Measurements from ENCODE around the gene GPC6.

Gene GPC6

GRCh38 chr13:94325650-94326049 is 1099.0 kb downstream of the GPC6 start:
- no peak for DNase-seq (ENCODE audit: low read depth, low spot score)
- H3K4me3 ChIP-seq (ENCODE audit: low read depth, low read length): no peak overlapping the region
- in situ Hi-C loops (cut with HindIII; ENCODE audit: low sequenced_read_pairs): no loop called here
- no peak for TF ChIP-seq CTCF (IDR thresholded peaks at IDR 0.05; ENCODE audit: low read depth, low read length)

- DNase-seq (ENCODE audit: low read depth, low spot score): no peak
- no peak for TF ChIP-seq CTCF (IDR thresholded peaks at IDR 0.05; ENCODE audit: low read depth, low read length)
- in situ Hi-C loops (cut with HindIII; ENCODE audit: low sequenced_read_pairs): no loop called here
- no peak overlapping the region for H3K4me3 ChIP-seq (ENCODE audit: low read depth, low read length)
These were observed 1100.7 kb downstream of the GPC6 start for GRCh38 chr13:94327318-94327717.

- in situ Hi-C loops (cut with HindIII; ENCODE audit: low sequenced_read_pairs): no loop called here
- no peak overlapping the region for H3K4me3 ChIP-seq (ENCODE audit: low read depth, low read length)
- DNase-seq (ENCODE audit: low read depth, low spot score): no peak
- no peak for TF ChIP-seq CTCF (IDR thresholded peaks at IDR 0.05; ENCODE audit: low read depth, low read length)
These were observed 1101.9 kb downstream of the GPC6 start for GRCh38 chr13:94328381-94329041.

GRCh38 chr13:94329277-94329676 is 1102.7 kb downstream of the GPC6 start:
- no peak overlapping the region for H3K4me3 ChIP-seq (ENCODE audit: low read depth, low read length)
- DNase-seq (ENCODE audit: low read depth, low spot score): peak; percentile 91
- no peak for TF ChIP-seq CTCF (IDR thresholded peaks at IDR 0.05; ENCODE audit: low read depth, low read length)
- in situ Hi-C loops (cut with HindIII; ENCODE audit: low sequenced_read_pairs): no loop called here

GRCh38 chr13:94329754-94330551 is 1103.3 kb downstream of the GPC6 start:
- no peak for TF ChIP-seq CTCF (IDR thresholded peaks at IDR 0.05; ENCODE audit: low read depth, low read length)
- peak; percentile 95 for DNase-seq (ENCODE audit: low read depth, low spot score)
- no peak overlapping the region for H3K4me3 ChIP-seq (ENCODE audit: low read depth, low read length)
- in situ Hi-C loops (cut with HindIII; ENCODE audit: low sequenced_read_pairs): no loop called here

GRCh38 chr13:94330552-94331071 is 1104.0 kb downstream of the GPC6 start:
- no peak overlapping the region for H3K4me3 ChIP-seq (ENCODE audit: low read depth, low read length)
- TF ChIP-seq CTCF (IDR thresholded peaks at IDR 0.05; ENCODE audit: low read depth, low read length): no peak
- DNase-seq (ENCODE audit: low read depth, low spot score): no peak
- in situ Hi-C loops (cut with HindIII; ENCODE audit: low sequenced_read_pairs): no loop called here
